HEK293T (cell line): Measurements from ENCODE around the gene PJVK.

Experiments used
- CTCF ChIA-PET: fragments of 350-600 bp; formaldehyde crosslinking; extraction: SDS; loops from one replicate; lab custom pipeline; 2021; ENCODE audit warnings: antibody characterized with exemption, inconsistent platforms; lab: Yijun Ruan, JAX
- POLR2A ChIA-PET: fragments of 350-600 bp; formaldehyde crosslinking; extraction: SDS; loops from one replicate; lab custom pipeline; 2020; ENCODE audit warnings: antibody characterized with exemption, inconsistent platforms; lab: Yijun Ruan, JAX
- DNase-seq: peaks from one replicate; pipeline ENCODE4 v3.0.0; 2012; ENCODE audit warnings: mixed read lengths; ENCODE audit errors: extremely low spot score
- ARNT ChIP-seq: fragments of 450-650 bp; IDR thresholded peaks from 2 replicates; pipeline ENCODE4 v1.6.1; 2017; ENCODE audit warnings: mild to moderate bottlenecking
- BHLHE40 ChIP-seq: fragments of 450-650 bp; IDR thresholded peaks from 2 replicates; pipeline ENCODE4 v1.6.1; 2016; ENCODE audit warnings: mild to moderate bottlenecking, moderate library complexity, borderline replicate concordance
- CTBP1 ChIP-seq: fragments of 450-650 bp; IDR thresholded peaks from 2 replicates; pipeline ENCODE4 v1.6.1; 2016; ENCODE audit warnings: borderline replicate concordance
- ELF4 ChIP-seq: fragments of 450-650 bp; IDR thresholded peaks from 2 replicates; pipeline ENCODE4 v1.6.1; 2017; ENCODE audit warnings: antibody characterized with exemption
- FOXA1 ChIP-seq: fragments of 450-650 bp; IDR thresholded peaks from 2 replicates; pipeline ENCODE4 v1.6.1; 2016; ENCODE audit warnings: mild to moderate bottlenecking
- FOXK2 ChIP-seq: fragments of 450-650 bp; IDR thresholded peaks from 2 replicates; pipeline ENCODE4 v1.6.1; 2016; ENCODE audit warnings: mild to moderate bottlenecking
- FOXM1 ChIP-seq: fragments of 450-650 bp; IDR thresholded peaks from 2 replicates; pipeline ENCODE4 v1.6.1; 2017; ENCODE audit warnings: mild to moderate bottlenecking, borderline replicate concordance
- HDGF ChIP-seq: fragments of 450-650 bp; IDR thresholded peaks from 2 replicates; pipeline ENCODE4 v1.6.1; 2017; ENCODE audit warnings: antibody characterized with exemption, borderline replicate concordance
- L3MBTL2 ChIP-seq: fragments of 450-650 bp; conservative IDR thresholded peaks from 2 replicates; pipeline ENCODE4 v1.6.1; 2016; ENCODE audit warnings: mild to moderate bottlenecking
- LEF1 ChIP-seq: fragments of 450-650 bp; IDR thresholded peaks from 2 replicates; pipeline ENCODE4 v1.6.1; 2017; ENCODE audit warnings: mild to moderate bottlenecking, borderline replicate concordance
- NFRKB ChIP-seq: fragments of 450-650 bp; IDR thresholded peaks from 2 replicates; pipeline ENCODE4 v1.6.1; 2016; ENCODE audit warnings: mild to moderate bottlenecking, moderate library complexity
- PKNOX1 ChIP-seq: fragments of 450-650 bp; IDR thresholded peaks from 2 replicates; pipeline ENCODE4 v1.6.1; 2016
- SP1 ChIP-seq: fragments of 450-650 bp; IDR thresholded peaks from 2 replicates; pipeline ENCODE4 v1.6.1; 2017
- SUZ12 ChIP-seq: fragments of 450-650 bp; IDR thresholded peaks from 2 replicates; pipeline ENCODE4 v1.6.1; 2016; ENCODE audit warnings: mild to moderate bottlenecking
- TARDBP ChIP-seq: fragments of 450-650 bp; IDR thresholded peaks from 2 replicates; pipeline ENCODE4 v1.6.1; 2016
- ZNF384 ChIP-seq: fragments of 450-650 bp; IDR thresholded peaks from 2 replicates; pipeline ENCODE4 v1.6.1; 2016

The PJVK gene

GRCh38 chr2:178473931-178474330 lies 22.8 kb downstream of the PJVK start:
- CTCF ChIA-PET = no interaction called here
- POLR2A ChIA-PET = interaction anchor here (1.3 kb wide), 1 partner anchor 23 kb away, joined by 3 read pairs; the partner anchor contains the start of genes PJVK and PRKRA
- TF ChIP-seq L3MBTL2 (no peak), ELF4 (no peak), BHLHE40 (no peak), NFRKB (no peak), TARDBP (no peak), LEF1 (no peak), ZNF384 (no peak), CTBP1 (no peak), FOXM1 (no peak), FOXA1 (no peak), HDGF (no peak)
- DNase-seq = no peak

GRCh38 chr2:178474560-178474959 lies 23.4 kb downstream of the PJVK start:
- POLR2A ChIA-PET = no interaction called here
- CTCF ChIA-PET = no interaction called here
- no peak for TF ChIP-seq TARDBP
- TF ChIP-seq LEF1 = no peak
- DNase-seq = no peak

GRCh38 chr2:178476477-178476876 lies 25.3 kb downstream of the PJVK start:
- ChIA-PET POLR2A (interaction anchor here (1.1 kb wide), 1 partner anchor 25 kb away, joined by 3 read pairs; the partner anchor contains the start of genes PJVK and PRKRA), CTCF (no interaction called here)
- no peak for DNase-seq
- no peak for TF ChIP-seq FOXK2
- no peak for TF ChIP-seq PKNOX1
- TF ChIP-seq ZNF384 = no peak
- no peak for TF ChIP-seq ELF4
- no peak for TF ChIP-seq NFRKB
- TF ChIP-seq SUZ12 = no peak
- no peak for TF ChIP-seq FOXA1
- TF ChIP-seq TARDBP = no peak
- no peak for TF ChIP-seq CTBP1
- no peak for TF ChIP-seq BHLHE40
- no peak for TF ChIP-seq HDGF
- no peak for TF ChIP-seq L3MBTL2
- TF ChIP-seq FOXM1 = no peak

GRCh38 chr2:178477443-178478129 lies 26.4 kb downstream of the PJVK start:
- no peak for DNase-seq
- ChIA-PET POLR2A (no interaction called here), CTCF (no interaction called here)
- TF ChIP-seq BHLHE40 (no peak), TARDBP (no peak), FOXM1 (no peak), FOXA1 (no peak), L3MBTL2 (no peak), CTBP1 (no peak), ZNF384 (no peak), LEF1 (no peak), ARNT (no peak)

- ChIA-PET POLR2A (no interaction called here), CTCF (no interaction called here)
- TF ChIP-seq ARNT (no peak), BHLHE40 (no peak), ELF4 (no peak), TARDBP (no peak)
- no peak for DNase-seq
Measured at GRCh38 chr2:178478130-178478438, 26.9 kb downstream of the PJVK start.

GRCh38 chr2:178478439-178479274 lies 27.5 kb downstream of the PJVK start, which contains the start of gene FKBP7:
FKBP7 (minus strand) TSS chr2:178478600; CDS start chr2:178478499, 101 bp downstream.
- CTCF ChIA-PET = no interaction called here
- no peak for TF ChIP-seq ARNT
- no peak for TF ChIP-seq ELF4
- no peak for TF ChIP-seq FOXK2
- TF ChIP-seq NFRKB = no peak
- TF ChIP-seq TARDBP = peak; percentile 88; the same call in 1 of the 2 replicates
- TF ChIP-seq ZNF384 = no peak
- no peak for TF ChIP-seq CTBP1
- no peak for TF ChIP-seq SUZ12
- TF ChIP-seq SP1 = no peak
- no peak for TF ChIP-seq FOXA1
- no peak for TF ChIP-seq PKNOX1
- no peak for TF ChIP-seq LEF1
- peak; percentile 72 for TF ChIP-seq L3MBTL2
- no peak for TF ChIP-seq HDGF
- POLR2A ChIA-PET = interaction anchor here (2.3 kb wide), 1 partner anchor 27 kb away, joined by 13 read pairs; the partner anchor contains the start of genes PJVK and PRKRA
- peak; percentile 79 for DNase-seq
